GM21423 (cell line): Measurements from ENCODE around the gene GCNT4.
"Not testable (repeated sequence)": the region's sequence is repeated elsewhere in the genome, so short reads cannot be mapped to it uniquely, and the experiment has no call there.

ENCODE experiments used
- ATAC-seq: cut with Tn5 transposase; IDR thresholded peaks from one replicate; pipeline ENCODE4 v1.9.1; 2021; ENCODE audit warnings: mild to moderate bottlenecking, moderate library complexity; ENCODE audit not compliant: unreplicated experiment

The GCNT4 gene, protein sequence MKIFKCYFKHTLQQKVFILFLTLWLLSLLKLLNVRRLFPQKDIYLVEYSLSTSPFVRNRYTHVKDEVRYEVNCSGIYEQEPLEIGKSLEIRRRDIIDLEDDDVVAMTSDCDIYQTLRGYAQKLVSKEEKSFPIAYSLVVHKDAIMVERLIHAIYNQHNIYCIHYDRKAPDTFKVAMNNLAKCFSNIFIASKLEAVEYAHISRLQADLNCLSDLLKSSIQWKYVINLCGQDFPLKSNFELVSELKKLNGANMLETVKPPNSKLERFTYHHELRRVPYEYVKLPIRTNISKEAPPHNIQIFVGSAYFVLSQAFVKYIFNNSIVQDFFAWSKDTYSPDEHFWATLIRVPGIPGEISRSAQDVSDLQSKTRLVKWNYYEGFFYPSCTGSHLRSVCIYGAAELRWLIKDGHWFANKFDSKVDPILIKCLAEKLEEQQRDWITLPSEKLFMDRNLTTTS

DNA sequence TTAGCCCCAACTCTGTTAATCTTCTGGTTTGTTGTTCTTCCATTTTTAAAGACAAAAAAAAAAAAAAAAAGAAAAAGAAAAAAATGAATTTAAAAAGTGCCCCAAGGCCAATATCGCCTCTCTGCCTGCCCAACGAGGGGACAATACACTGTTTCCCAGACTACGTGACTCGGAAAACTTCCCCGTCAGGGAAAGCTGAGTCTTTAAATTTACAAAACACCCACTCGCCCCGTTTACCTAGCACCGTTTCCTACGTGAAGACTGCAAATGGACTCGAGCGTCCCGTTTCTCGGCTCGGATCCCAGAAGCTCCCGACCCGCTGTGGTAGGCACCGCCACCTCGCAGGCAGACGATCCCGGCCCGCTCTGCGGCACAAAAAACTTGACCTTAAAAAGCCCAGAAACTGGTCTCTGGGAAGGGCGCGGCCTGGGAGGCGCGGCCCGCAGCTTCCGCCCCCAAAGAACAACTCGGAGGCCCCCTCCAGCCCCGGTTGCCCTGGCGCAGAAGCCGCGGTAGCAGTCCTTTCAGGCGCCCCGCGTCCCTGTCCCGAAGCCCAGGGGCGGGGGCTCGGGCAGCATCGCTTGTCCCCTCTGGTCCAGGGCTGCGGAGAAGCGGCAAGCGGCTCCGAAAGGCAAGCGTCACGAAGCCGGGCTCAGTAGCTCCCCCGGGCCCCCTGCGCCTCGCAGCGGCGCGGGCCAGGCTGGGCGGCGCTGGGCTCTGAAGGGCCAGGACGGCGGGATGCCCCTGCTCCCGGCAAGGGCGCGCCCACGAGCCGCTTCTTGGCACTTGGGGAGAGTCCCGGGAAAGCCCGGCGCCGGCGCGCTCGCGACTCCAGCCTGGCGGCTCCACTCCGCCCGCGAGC lies at the start of gene GCNT4:
Gene GCNT4 (minus strand): TSS at position 367 of the 862 bp plus-strand sequence. CDS start 22,521 bp downstream, outside the sequence.
- ATAC-seq = no peak

DNA sequence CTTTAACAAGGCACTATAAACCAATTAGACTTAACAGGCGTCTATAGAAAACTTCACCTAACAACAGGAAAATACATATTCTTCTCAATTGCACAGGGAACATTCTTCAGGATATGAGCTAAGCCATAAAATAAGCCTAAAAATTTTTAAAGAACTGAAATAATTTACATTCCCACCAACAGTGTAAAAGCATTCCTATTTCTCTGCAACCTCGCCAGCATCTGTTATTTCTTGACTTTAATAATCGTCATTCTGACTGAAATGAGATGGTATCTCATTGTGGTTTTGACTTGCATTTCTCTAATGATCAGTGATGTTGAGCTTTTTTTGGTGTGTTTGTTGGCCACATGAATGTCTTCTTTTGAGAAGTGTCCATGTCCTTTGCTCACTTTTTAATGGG lies 43.6 kb upstream of the GCNT4 start:
- ATAC-seq = not testable (repeated sequence)

DNA sequence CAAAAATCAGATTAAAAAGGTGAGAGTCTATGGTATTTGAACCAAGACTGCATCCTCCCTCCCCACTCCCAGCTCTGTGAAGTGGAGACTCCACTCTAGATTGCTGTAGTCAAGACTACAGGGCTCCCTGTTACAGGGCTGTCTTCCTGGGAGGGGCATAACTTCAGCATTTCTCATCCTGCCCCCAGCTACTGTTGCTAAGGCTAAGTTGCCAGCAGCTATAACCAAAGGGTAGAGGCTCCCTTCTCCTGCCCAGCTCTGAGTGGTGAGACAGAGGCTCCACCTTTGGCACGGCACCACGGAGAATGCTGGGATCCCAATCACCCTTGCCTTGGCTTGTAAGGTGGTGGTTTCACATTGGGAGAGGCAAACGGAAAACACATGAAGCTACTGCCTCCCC lies 39.2 kb upstream of the GCNT4 start:
- no peak for ATAC-seq

DNA sequence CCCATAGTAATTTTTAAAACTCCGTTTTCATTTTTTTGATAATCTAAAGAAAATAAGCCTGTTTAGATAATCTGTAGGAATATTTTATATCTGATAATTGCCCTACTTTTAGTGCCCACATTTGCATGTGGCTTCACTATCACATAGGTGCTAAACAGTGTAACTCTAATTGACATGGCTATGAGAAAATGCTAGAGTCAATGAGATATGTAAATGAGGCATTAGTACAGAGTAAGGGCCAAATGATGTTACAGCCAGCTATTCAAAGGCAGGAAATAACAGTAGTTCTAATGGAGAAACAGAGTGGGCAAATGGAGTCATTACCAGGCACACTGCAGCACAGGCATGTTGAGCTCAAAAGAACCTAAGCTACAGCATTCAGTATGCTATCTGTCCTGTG lies 37.3 kb upstream of the GCNT4 start:
- ATAC-seq = no peak

DNA sequence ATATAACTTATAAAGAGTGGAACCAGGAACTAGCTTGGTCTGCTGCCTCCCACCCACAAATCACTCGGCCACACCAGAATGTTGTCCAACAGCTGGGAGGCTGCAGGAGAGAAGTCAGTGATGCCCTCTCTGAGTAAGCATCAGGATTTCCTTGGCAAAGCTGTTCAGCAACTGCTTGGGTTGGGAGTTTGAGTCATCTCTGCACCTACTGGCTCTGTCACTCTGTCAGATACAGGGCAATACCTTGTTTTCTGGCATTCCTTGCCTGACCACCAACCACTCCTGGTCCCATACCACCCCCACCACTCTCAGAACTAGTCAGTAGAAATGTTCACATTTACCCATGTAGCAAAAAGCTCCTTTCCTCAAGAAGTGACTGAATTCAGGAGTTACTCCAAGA lies 36.8 kb upstream of the GCNT4 start:
- ATAC-seq = no peak

DNA sequence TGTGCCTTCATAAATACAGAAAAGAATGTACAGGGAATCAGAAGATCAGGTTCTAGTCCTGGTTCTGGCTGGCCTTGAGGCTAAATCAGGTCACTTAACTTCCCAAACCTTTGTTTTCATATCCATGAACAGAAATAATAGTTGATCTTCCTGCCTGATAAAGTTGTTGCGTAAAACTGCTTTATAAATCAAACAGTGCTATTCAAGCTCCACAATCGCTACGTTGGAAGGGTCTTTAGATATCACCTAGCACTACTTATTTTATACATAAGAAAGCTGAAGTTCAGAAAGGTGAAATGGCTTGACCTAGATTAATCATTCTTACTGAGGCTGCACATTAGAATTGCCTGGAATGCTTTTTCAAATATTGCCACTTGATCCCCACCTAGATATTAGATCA lies 36.3 kb upstream of the GCNT4 start:
- ATAC-seq = no peak

DNA sequence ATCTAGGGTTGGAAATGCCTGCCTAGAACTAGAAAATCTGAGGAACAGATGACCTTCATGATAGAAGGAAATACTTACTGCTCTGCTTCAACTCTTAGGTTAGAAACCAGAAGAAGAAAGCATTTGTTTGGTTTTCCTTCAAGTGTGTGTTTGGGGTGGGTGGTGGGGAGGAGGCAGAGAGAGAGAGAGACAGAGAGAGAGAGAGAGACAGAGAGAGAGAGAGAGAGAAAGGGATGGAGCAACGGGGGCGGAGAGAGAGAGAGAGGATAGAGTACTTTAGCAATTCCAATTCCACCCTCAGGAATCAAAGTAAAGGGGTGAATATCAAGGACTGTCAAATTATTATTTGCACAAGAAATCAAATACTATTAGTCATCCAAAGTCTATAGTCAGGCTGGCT lies 29.2 kb upstream of the GCNT4 start:
- ATAC-seq = no peak

DNA sequence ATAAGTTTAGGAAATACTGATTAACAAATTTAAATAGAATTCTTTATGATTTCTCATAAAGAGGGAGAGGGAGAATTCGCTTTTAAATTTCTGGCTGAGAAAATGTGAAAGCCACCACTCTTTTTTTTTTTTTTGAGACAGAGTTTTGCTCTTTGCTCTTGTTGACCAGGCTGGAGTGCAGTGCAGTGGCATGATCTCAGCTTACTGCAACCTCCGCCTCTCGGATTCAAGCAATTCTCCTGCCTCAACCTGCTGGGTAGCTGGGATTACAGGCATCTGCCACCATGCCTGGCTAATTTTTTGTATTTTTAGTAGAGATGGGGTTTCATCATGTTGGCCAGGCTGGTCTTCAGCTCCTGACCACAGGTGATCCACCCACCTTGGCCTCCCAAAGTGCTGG lies 27.0 kb upstream of the GCNT4 start:
- ATAC-seq = not testable (repeated sequence)

DNA sequence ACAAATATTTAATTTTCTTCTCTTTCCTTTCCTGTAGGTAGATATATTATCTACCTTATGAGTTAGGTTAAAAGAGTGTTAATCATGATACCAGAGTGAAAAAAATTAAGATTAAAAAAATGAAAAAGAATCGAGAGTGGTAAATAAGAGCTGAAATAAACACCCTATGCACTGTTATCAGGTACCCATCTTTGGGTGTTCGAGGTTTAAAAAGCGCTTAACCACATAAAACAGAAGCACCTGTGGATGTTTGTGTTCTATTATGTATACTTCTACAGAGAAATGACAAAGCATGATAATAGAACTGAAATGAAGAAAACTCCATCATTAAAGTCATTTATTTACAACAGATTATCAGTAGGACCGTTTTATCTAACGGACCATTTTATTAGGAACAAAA lies 25.7 kb upstream of the GCNT4 start:
- no peak for ATAC-seq

DNA sequence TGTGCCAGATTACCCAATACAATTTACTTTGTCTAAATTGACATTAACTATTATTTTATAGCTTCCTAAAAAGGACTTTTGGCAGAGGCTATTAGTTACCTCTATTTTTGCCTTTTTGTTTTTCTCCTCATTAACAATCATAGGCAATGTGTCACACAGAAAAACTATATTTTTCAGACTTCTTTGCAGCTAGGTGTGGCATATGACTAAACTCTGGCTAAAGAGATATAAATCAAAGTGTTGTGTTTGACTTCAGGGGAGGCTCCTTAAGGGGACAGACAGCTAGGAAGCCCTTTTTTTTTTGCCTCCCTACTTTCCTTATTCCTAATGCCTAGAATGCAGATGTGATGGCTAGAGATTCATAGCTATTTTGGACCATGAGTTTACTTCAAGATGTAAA lies 19.7 kb upstream of the GCNT4 start:
- ATAC-seq = no peak

DNA sequence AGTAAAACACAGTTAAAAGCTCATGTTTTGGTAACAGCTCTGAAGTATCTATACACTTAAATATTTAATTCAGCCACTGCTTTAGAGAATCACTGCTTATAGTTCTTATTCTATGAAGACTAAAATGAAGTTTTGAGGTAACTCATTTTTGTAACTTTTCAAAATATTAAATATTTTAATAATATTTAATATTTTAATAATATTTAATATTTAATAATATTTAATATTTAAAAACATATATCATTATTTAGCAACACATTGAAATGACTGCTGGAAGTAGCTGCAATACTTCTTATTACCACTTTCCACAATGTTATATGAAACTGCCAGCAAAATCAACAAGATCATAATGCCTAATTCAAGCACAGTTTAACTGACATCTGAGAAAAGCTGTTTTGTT lies 18.7 kb upstream of the GCNT4 start:
- no peak for ATAC-seq

DNA sequence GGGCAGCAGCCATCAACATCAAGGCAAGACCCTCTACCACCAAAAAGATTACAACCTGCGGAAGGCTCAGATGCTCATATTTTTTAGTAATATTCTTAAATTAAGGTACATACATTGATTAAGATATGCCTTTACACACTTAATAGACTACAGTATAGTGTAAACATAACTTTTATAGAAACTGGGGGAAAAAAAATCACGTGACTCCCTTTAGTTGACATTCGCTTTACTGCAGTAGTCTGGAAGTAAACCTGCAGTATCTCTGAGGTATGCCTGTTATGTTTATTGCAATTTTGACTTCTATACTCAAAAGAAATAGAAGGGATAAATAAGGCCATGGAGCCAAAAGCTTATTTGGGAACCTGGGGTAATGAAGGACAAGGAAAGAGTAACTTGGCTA lies 15.1 kb upstream of the GCNT4 start:
- no peak for ATAC-seq

DNA sequence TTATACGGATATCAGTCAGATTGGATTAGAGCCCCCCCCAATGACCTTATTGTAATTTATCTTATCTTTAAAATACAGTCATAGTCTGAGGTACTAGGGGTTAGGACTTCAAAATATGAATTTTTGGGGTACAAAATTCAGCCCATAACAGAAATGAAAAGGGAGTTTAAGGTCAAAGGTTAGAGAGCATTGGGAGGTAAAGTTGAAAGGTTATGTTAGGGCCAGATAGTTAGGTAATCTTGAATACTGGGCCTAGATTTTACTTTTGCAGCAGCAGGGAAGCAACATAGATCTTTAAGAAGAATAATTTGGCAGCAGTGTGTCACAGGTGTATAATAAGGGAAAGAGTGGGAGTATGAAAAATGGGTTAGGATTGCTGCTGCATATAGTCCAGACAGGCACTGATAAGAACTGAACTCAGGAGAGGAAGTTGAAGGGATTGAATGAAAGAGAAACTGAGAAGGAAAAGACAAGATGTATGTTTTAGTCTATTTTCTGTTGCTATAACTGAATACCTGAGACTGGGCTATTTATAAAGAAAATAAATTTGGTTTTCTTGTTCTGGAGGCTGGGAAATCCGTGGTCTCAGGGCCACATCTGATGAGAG lies 10.7 kb upstream of the GCNT4 start:
- ATAC-seq = no peak

DNA sequence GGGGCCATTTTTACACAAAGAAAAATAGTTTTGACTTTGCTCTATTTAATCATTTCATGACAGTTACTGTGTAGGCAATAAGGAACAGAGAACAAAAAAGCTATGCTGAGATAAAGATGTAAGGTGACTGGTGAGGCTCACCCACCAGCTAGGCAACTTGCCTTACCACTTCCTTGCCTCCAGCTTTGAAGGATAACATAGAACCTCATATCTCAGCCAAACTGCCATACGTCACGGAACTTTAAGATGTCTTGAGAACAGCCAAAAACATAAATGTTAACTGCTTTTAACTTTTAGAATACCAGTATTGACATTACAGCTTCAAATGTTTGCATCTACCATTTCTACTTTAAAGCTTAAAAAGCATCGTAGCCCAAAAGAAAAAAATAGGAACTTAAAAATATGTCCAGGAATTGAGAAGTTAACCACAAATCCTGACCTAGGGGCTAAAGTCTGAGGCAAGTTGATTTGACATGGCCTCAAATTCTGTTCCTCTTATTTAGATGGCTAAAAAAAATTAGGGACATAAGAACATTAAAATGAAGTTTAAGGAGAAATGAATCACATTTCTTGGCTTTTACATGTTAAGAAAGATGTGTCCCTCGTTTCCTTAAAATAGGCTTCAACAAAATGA lies 7.7 kb upstream of the GCNT4 start:
- no peak for ATAC-seq

DNA sequence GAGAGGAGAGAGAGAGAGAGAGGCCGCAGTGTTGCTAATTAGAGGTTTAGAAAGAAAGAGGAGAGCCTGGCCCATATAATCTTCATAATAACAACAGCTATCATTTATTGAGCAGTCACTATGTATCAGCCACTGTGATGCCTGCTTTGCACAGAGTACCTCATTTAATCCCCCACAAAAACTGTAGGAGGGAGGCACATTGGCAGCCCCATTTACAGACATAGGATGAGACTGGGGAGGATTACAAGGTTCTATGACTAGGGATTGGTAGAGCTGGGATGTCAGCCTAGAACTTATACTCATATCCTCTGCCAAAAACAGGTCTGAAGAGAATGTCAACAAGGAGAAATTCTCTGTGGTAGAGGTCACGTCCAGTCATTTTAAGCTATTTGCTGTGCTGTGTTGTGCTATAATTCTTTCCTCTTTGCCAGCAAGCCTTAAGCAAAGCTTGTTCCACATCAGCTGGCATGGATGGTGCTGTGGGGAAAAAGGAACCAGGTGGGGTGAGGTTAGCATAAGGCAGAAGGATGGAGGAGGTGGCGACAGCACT lies 6.7 kb upstream of the GCNT4 start:
- ATAC-seq = no peak

DNA sequence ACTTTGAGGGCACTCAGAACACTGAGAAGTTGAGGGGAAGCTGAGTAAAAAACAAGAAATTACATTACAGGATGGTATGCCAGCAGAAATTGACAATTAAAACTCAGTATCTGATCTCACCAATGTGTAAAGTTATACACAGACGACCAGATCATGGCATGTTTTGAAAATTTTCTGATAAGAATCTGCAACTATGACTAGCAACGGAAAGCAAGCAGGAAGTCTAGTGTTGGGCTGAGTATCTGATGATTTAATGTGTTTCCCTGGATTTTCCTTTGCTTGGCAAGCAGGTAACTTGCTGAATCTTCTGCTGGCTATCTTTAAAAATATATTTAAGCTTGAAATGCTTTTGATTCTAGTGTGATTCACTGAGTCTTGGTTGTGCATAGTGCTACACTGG lies 5.2 kb upstream of the GCNT4 start:
- ATAC-seq = no peak

DNA sequence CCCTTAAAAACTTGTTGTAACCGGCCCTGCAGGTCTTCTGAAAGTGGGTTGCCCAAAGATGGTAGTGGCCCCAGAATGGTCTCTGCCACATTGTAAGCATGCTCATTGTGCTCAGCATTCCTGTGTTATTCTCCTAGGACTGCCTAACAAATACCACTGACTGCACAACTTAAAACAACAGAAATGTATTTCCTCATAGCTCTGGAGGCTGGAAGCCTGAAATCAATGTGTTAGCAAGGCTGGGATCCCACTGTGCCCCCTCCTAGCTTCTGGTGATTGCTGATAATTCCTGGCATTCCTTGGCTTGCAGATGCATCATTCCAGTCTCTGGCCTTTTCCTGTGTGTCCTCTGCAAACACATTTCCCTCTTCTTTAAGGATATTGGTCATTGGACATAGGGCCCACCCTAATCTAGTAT lies 3.4 kb upstream of the GCNT4 start:
- ATAC-seq = no peak

DNA sequence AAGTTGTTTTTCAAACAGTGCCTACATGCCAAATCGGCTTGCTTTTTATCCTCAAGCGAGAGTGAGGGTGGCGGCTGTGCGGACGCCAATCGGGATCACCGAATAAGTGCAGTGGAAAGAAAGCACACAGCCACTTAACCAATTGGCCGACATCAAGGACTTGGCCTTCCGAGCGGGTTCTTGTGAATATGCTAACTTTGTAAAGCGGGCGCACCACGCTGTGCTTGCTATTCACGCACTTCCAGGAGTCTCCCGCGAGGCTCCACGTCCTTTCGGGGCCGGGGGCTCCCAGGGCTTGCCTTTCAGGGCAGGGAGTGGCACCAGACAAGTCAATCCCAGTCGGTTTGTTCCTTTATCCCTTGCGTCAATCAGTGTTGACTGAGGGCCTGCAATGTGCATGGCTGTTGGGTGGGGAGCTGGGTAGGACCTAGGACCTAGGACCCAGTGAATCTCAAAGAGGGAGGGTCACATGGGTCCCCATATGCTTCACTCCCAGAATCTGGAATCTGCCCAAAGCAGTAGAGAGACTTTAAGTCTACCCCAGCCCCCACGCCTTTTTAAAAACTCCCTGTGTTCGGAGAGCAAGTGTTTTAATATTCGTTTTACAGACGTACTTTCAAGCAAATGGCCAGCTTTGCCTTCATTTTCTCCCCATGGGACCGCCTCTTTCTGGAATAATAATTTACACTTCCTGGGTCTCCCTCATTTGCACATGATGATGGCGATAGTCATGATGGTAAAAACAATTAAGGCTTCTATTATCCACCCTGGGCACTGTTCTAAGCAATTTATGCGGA lies 2.0 kb upstream of the GCNT4 start:
- no peak for ATAC-seq

DNA sequence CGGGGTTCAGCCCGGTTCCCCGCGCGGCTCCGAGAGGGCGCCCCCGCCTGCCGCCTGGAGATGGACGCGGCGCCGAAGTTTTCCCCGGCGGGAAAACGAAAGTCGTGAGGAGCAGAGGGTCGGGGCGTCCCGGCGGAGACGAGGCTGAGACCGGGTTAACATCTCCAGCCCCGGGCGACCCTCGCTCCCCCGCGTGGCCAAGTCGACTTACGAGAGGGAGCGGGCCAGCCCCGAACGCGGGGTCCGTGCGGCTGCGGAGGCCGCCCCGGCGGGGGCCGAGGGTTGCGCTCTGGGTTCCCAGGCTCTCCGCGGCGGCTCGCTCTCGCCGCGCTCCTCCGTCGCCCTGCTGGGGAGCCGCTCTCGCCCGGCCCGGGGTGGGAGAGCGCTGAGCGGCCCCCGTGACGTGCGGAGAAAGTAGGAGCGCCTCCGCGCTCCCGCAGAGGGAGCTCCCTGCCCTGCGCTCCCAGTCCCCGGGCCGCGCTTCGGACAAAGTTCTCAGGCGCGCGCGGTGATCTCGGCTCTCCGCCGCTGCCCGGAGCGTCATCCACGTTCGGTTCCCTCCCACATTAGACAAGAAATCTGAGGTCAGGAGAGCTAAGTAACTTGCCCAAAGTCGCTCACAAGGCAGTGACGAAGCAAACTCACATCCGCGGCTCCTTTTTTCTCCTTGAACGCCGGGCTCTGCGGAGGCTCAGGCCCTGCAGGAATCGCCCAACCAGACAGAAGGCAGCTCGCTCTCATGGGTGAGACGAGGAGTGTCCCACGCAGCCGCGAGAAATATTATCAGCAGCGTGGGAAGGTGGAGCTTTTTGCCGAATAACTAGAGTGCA lies 1.2 kb upstream of the GCNT4 start:
- no peak for ATAC-seq
